ENCODE data around the gene SIRPA. TPM values are rescaled to one million over a fixed set of nuclear protein-coding genes. Genes with fewer than 3 reads are reported as not detected.

The SIRPA gene
- total and polyA plus RNA-seq, 2 experiments from 2014 or later, result 93.3 to 101 TPM

- peak; percentile 20 for DNase-seq
- peaks cover 50% of the 10 kb centered on the region for H3F3A ChIP-seq (ENCODE audit: insufficient read depth)
- no peaks in the 10 kb centered on the region for H4K20me1 ChIP-seq (ENCODE audit: insufficient read depth)
- no peaks in the 10 kb centered on the region for H3K9me2 ChIP-seq (ENCODE audit: insufficient read depth)
- H3K27me3 ChIP-seq (replicated peaks; ENCODE audit: insufficient read depth), result no peaks in the 10 kb centered on the region
- peak overlapping the region; percentile 69 for H3K4me2 ChIP-seq (ENCODE audit: unreplicated experiment)
- H3K27ac ChIP-seq, result peak overlapping the region; percentile 98
- no peaks in the 10 kb centered on the region for H3K9me3 ChIP-seq (ENCODE audit: low read depth)
- H3K79me2 ChIP-seq (ENCODE audit: insufficient read depth), result no peaks in the 10 kb centered on the region
- WGBS, 2 experiments (ENCODE audit: low coverage in 1 of 2, low lambda C conversion rate in 2 of 2, missing lambda C conversion rate in 2 of 2), result 68 to 72% methylated on average over 15 of the region's 15 CpGs
- no peak overlapping the region for H3K4me3 ChIP-seq
- peak overlapping the region; percentile 54 for H3K9ac ChIP-seq
- in situ Hi-C loops (cut with MboI), result no loop called here
- H2AFZ ChIP-seq, result no peak overlapping the region
- peaks cover 31% of the 10 kb centered on the region for H3K4me1 ChIP-seq (ENCODE audit: insufficient read depth)
- H3K36me3 ChIP-seq (ENCODE audit: low read depth), result 0 out of 2 replicates have a peak, but pooled peaks cover 6% of the 10 kb centered on the region
- TF ChIP-seq EZH2 (IDR thresholded peaks at IDR 0.05; ENCODE audit: insufficient read depth, poor library complexity, severe bottlenecking), result no peak
- TF ChIP-seq EZH2phosphoT487 (IDR thresholded peaks at IDR 0.05; ENCODE audit: insufficient read depth, low read depth), result no peak
Observed at GRCh38 chr20:1935696-1936366, 40.6 kb downstream of the SIRPA start.

GRCh38 chr20:1937316-1937976, 42.2 kb downstream of the SIRPA start:
- Histone ChIP-seq H3K27me3 (replicated peaks; ENCODE audit: insufficient read depth) (no peaks in the 10 kb centered on the region), H3K9me3 (ENCODE audit: low read depth) (no peaks in the 10 kb centered on the region), H4K20me1 (ENCODE audit: insufficient read depth) (no peaks in the 10 kb centered on the region), H3K9ac (no peak overlapping the region), H3K4me1 (ENCODE audit: insufficient read depth) (peaks cover 41% of the 10 kb centered on the region), H3K36me3 (ENCODE audit: low read depth) (0 out of 2 replicates have a peak, but pooled peaks cover 6% of the 10 kb centered on the region), H3K4me3 (no peak overlapping the region), H3K4me2 (ENCODE audit: unreplicated experiment) (no peak overlapping the region), H3K79me2 (ENCODE audit: insufficient read depth) (no peaks in the 10 kb centered on the region), H3F3A (ENCODE audit: insufficient read depth) (peaks cover 37% of the 10 kb centered on the region), H3K27ac (no peak overlapping the region), H2AFZ (no peak overlapping the region), H3K9me2 (ENCODE audit: insufficient read depth) (no peaks in the 10 kb centered on the region)
- 90 to 98% methylated on average over 18 to 25 of the region's 25 CpGs for WGBS, 2 experiments (ENCODE audit: low coverage in 1 of 2, low lambda C conversion rate in 2 of 2, missing lambda C conversion rate in 2 of 2)
- TF ChIP-seq EZH2phosphoT487 (IDR thresholded peaks at IDR 0.05; ENCODE audit: insufficient read depth, low read depth) (no peak), EZH2 (IDR thresholded peaks at IDR 0.05; ENCODE audit: insufficient read depth, poor library complexity, severe bottlenecking) (no peak)
- DNase-seq, result no peak
- in situ Hi-C loops (cut with MboI), result no loop called here

DNA sequence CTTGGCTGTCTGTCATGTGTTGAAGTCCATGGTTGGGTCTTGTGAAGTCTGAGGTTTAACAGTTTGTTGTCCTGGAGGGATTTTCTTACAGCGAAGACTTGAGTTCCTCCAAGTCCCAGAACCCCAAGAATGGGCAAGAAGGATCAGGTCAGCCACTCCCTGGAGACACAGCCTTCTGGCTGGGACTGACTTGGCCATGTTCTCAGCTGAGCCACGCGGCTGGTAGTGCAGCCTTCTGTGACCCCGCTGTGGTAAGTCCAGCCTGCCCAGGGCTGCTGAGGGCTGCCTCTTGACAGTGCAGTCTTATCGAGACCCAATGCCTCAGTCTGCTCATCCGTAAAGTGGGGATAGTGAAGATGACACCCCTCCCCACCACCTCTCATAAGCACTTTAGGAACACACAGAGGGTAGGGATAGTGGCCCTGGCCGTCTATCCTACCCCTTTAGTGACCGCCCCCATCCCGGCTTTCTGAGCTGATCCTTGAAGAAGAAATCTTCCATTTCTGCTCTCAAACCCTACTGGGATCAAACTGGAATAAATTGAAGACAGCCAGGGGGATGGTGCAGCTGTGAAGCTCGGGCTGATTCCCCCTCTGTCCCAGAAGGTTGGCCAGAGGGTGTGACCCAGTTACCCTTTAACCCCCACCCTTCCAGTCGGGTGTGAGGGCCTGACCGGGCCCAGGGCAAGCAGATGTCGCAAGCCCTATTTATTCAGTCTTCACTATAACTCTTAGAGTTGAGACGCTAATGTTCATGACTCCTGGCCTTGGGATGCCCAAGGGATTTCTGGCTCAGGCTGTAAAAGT, 43.5 kb downstream of the SIRPA start:
- Histone ChIP-seq H3K27me3 (replicated peaks; ENCODE audit: insufficient read depth) (no peaks in the 10 kb centered on the region), H2AFZ (no peak overlapping the region), H3K4me2 (ENCODE audit: unreplicated experiment) (no peak overlapping the region), H3K4me3 (no peak overlapping the region), H3K9me2 (ENCODE audit: insufficient read depth) (no peaks in the 10 kb centered on the region), H4K20me1 (ENCODE audit: insufficient read depth) (no peaks in the 10 kb centered on the region), H3K79me2 (ENCODE audit: insufficient read depth) (no peaks in the 10 kb centered on the region), H3K27ac (no peak overlapping the region), H3K9me3 (ENCODE audit: low read depth) (no peaks in the 10 kb centered on the region), H3K36me3 (ENCODE audit: low read depth) (0 out of 2 replicates have a peak, but pooled peaks cover 6% of the 10 kb centered on the region), H3K4me1 (ENCODE audit: insufficient read depth) (peaks cover 38% of the 10 kb centered on the region), H3F3A (ENCODE audit: insufficient read depth) (peaks cover 36% of the 10 kb centered on the region), H3K9ac (no peak overlapping the region)
- in situ Hi-C loops (cut with MboI), result no loop called here
- no peak for DNase-seq
- TF ChIP-seq EZH2phosphoT487 (IDR thresholded peaks at IDR 0.05; ENCODE audit: insufficient read depth, low read depth) (no peak), EZH2 (IDR thresholded peaks at IDR 0.05; ENCODE audit: insufficient read depth, poor library complexity, severe bottlenecking) (no peak)
- WGBS, 2 experiments (ENCODE audit: low coverage in 1 of 2, low lambda C conversion rate in 2 of 2, missing lambda C conversion rate in 2 of 2), result 80 to 86% methylated on average over 14 of the region's 14 CpGs

DNA sequence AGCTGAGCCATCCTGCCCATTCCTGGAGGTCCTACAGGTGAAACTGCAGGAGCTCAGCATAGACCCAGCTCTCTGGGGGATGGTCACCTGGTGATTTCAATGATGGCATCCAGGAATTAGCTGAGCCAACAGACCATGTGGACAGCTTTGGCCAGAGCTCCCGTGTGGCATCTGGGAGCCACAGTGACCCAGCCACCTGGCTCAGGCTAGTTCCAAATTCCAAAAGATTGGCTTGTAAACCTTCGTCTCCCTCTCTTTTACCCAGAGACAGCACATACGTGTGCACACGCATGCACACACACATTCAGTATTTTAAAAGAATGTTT, 44.0 kb downstream of the SIRPA start:
- H3K36me3 ChIP-seq (ENCODE audit: low read depth), result 0 out of 2 replicates have a peak, but pooled peaks cover 6% of the 10 kb centered on the region
- H2AFZ ChIP-seq, result no peak overlapping the region
- WGBS, 2 experiments (ENCODE audit: low coverage in 1 of 2, low lambda C conversion rate in 2 of 2, missing lambda C conversion rate in 2 of 2), result 80 to 86% methylated on average over 4 of the region's 4 CpGs
- H3K4me2 ChIP-seq (ENCODE audit: unreplicated experiment), result no peak overlapping the region
- H3K4me1 ChIP-seq (ENCODE audit: insufficient read depth), result peaks cover 39% of the 10 kb centered on the region
- no peaks in the 10 kb centered on the region for H3K9me3 ChIP-seq (ENCODE audit: low read depth)
- H3K27me3 ChIP-seq (replicated peaks; ENCODE audit: insufficient read depth), result no peaks in the 10 kb centered on the region
- TF ChIP-seq EZH2 (IDR thresholded peaks at IDR 0.05; ENCODE audit: insufficient read depth, poor library complexity, severe bottlenecking) (no peak), EZH2phosphoT487 (IDR thresholded peaks at IDR 0.05; ENCODE audit: insufficient read depth, low read depth) (no peak)
- peaks cover 35% of the 10 kb centered on the region for H3F3A ChIP-seq (ENCODE audit: insufficient read depth)
- H4K20me1 ChIP-seq (ENCODE audit: insufficient read depth), result no peaks in the 10 kb centered on the region
- H3K9me2 ChIP-seq (ENCODE audit: insufficient read depth), result no peaks in the 10 kb centered on the region
- H3K79me2 ChIP-seq (ENCODE audit: insufficient read depth), result no peaks in the 10 kb centered on the region
- H3K9ac ChIP-seq, result no peak overlapping the region
- H3K27ac ChIP-seq, result no peak overlapping the region
- no peak for DNase-seq
- in situ Hi-C loops (cut with MboI), result no loop called here
- H3K4me3 ChIP-seq, result no peak overlapping the region

Data from GM23248 (cell line).